ENCODE data around the gene MGARP. TPM values are rescaled to one million over a fixed set of nuclear protein-coding genes. Genes with fewer than 3 reads are reported as not detected.

The MGARP gene
- polyA plus RNA-seq, 4 donors = 0.25 to 0.89 (median 0.35) TPM; not detected in 1

GRCh38 chr4:139245590-139245989 lies 34.4 kb downstream of the MGARP start:
- no peaks in the 10 kb centered on the region for H3K36me3 ChIP-seq (ENCODE audit: control insufficient read depth in 3 of 3, insufficient read depth in 2 of 3, low read depth in 1 of 3, low read length in 3 of 3)
- H3K4me3 ChIP-seq (ENCODE audit: low read depth in 1 of 3, low read length in 3 of 3) = no peak overlapping the region
- FAIRE-seq (no peak), DNase-seq (no peak)
- 80 to 93% (median 87%) methylated on average over 1 of the region's 1 CpG for WGBS, 3 donors
- no peaks in the 10 kb centered on the region for H3K9me3 ChIP-seq (ENCODE audit: control insufficient read depth in 2 of 2, insufficient read depth in 1 of 2, low read depth in 1 of 2, low read length in 1 of 2)
- no peaks in the 10 kb centered on the region for H3K27me3 ChIP-seq (ENCODE audit: control insufficient read depth in 3 of 3, insufficient read depth in 3 of 3, low read length in 3 of 3)
- no peaks in the 10 kb centered on the region for H3K4me1 ChIP-seq (ENCODE audit: control insufficient read depth in 3 of 3, insufficient read depth in 2 of 3, low read depth in 1 of 3, low read length in 2 of 3)
- H3K27ac ChIP-seq (ENCODE audit: low read depth in 1 of 3, low read length in 2 of 3) = no peak overlapping the region

- FAIRE-seq = no peak
- H3K36me3 ChIP-seq (ENCODE audit: control insufficient read depth in 3 of 3, insufficient read depth in 2 of 3, low read depth in 1 of 3, low read length in 3 of 3) = no peaks in the 10 kb centered on the region
- WGBS, 3 donors = 88 to 91% (median 91%) methylated on average over 12 of the region's 12 CpGs
Measured at GRCh38 chr4:139243448-139244365, 36.3 kb downstream of the MGARP start.

GRCh38 chr4:139242511-139243051 lies 37.4 kb downstream of the MGARP start:
- Histone ChIP-seq H3K27me3 (ENCODE audit: control insufficient read depth in 3 of 3, insufficient read depth in 3 of 3, low read length in 3 of 3) (no peaks in the 10 kb centered on the region), H3K4me1 (ENCODE audit: control insufficient read depth in 3 of 3, insufficient read depth in 2 of 3, low read depth in 1 of 3, low read length in 2 of 3) (no peaks in the 10 kb centered on the region), H3K27ac (ENCODE audit: low read depth in 1 of 3, low read length in 2 of 3) (no peak overlapping the region), H3K9me3 (ENCODE audit: control insufficient read depth in 2 of 2, insufficient read depth in 1 of 2, low read depth in 1 of 2, low read length in 1 of 2) (no peaks in the 10 kb centered on the region), H3K36me3 (ENCODE audit: control insufficient read depth in 3 of 3, insufficient read depth in 2 of 3, low read depth in 1 of 3, low read length in 3 of 3) (no peaks in the 10 kb centered on the region), H3K4me3 (ENCODE audit: low read depth in 1 of 3, low read length in 3 of 3) (no peak overlapping the region)
- DNase-seq (no peak), FAIRE-seq (no peak)
- WGBS, 3 donors = 66 to 83% (median 75%) methylated on average over 2 of the region's 2 CpGs

More at GRCh38 chr4:139243448-139244365, 36.3 kb downstream of the MGARP start:
- H3K27me3 ChIP-seq (ENCODE audit: control insufficient read depth in 3 of 3, insufficient read depth in 3 of 3, low read length in 3 of 3) = no peaks in the 10 kb centered on the region
- DNase-seq = no peak
- H3K4me1 ChIP-seq (ENCODE audit: control insufficient read depth in 3 of 3, insufficient read depth in 2 of 3, low read depth in 1 of 3, low read length in 2 of 3) = no peaks in the 10 kb centered on the region
- H3K4me3 ChIP-seq (ENCODE audit: low read depth in 1 of 3, low read length in 3 of 3) = no peak overlapping the region
- no peak overlapping the region for H3K27ac ChIP-seq (ENCODE audit: low read depth in 1 of 3, low read length in 2 of 3)
- H3K9me3 ChIP-seq (ENCODE audit: control insufficient read depth in 2 of 2, insufficient read depth in 1 of 2, low read depth in 1 of 2, low read length in 1 of 2) = no peaks in the 10 kb centered on the region

- H3K4me1 ChIP-seq (ENCODE audit: control insufficient read depth in 3 of 3, insufficient read depth in 2 of 3, low read depth in 1 of 3, low read length in 2 of 3) = no peaks in the 10 kb centered on the region
- no peaks in the 10 kb centered on the region for H3K27me3 ChIP-seq (ENCODE audit: control insufficient read depth in 3 of 3, insufficient read depth in 3 of 3, low read length in 3 of 3)
- 93 to 97% (median 97%) methylated on average over 12 of the region's 12 CpGs for WGBS, 3 donors
- no peaks in the 10 kb centered on the region for H3K9me3 ChIP-seq (ENCODE audit: control insufficient read depth in 2 of 2, insufficient read depth in 1 of 2, low read depth in 1 of 2, low read length in 1 of 2)
- no peaks in the 10 kb centered on the region for H3K36me3 ChIP-seq (ENCODE audit: control insufficient read depth in 3 of 3, insufficient read depth in 2 of 3, low read depth in 1 of 3, low read length in 3 of 3)
- H3K4me3 ChIP-seq (ENCODE audit: low read depth in 1 of 3, low read length in 3 of 3) = no peak overlapping the region
- no peak for DNase-seq
- FAIRE-seq = no peak
- no peak overlapping the region for H3K27ac ChIP-seq (ENCODE audit: low read depth in 1 of 3, low read length in 2 of 3)
Measured at GRCh38 chr4:139241784-139242151, 38.3 kb downstream of the MGARP start.

GRCh38 chr4:139241086-139241783 lies 38.8 kb downstream of the MGARP start:
- no peaks in the 10 kb centered on the region for H3K9me3 ChIP-seq (ENCODE audit: control insufficient read depth in 2 of 2, insufficient read depth in 1 of 2, low read depth in 1 of 2, low read length in 1 of 2)
- FAIRE-seq (no peak), DNase-seq (peak in 1 of 2 donors; percentile 11)
- H3K4me3 ChIP-seq (ENCODE audit: low read depth in 1 of 3, low read length in 3 of 3) = no peak overlapping the region
- H3K4me1 ChIP-seq (ENCODE audit: control insufficient read depth in 3 of 3, insufficient read depth in 2 of 3, low read depth in 1 of 3, low read length in 2 of 3) = no peaks in the 10 kb centered on the region
- H3K27me3 ChIP-seq (ENCODE audit: control insufficient read depth in 3 of 3, insufficient read depth in 3 of 3, low read length in 3 of 3) = no peaks in the 10 kb centered on the region
- H3K36me3 ChIP-seq (ENCODE audit: control insufficient read depth in 3 of 3, insufficient read depth in 2 of 3, low read depth in 1 of 3, low read length in 3 of 3) = no peaks in the 10 kb centered on the region
- WGBS, 3 donors = 79 to 82% (median 82%) methylated on average over 10 to 11 of the region's 11 CpGs
- H3K27ac ChIP-seq (ENCODE audit: low read depth in 1 of 3, low read length in 2 of 3) = no peak overlapping the region

GRCh38 chr4:139239127-139239772 lies 40.8 kb downstream of the MGARP start:
- FAIRE-seq (no peak), DNase-seq (no peak)
- WGBS, 3 donors = 82 to 89% (median 83%) methylated on average over 7 of the region's 7 CpGs
- H3K36me3 ChIP-seq (ENCODE audit: control insufficient read depth in 3 of 3, insufficient read depth in 2 of 3, low read depth in 1 of 3, low read length in 3 of 3) = no peaks in the 10 kb centered on the region
- no peak overlapping the region for H3K4me3 ChIP-seq (ENCODE audit: low read depth in 1 of 3, low read length in 3 of 3)
- H3K9me3 ChIP-seq (ENCODE audit: control insufficient read depth in 2 of 2, insufficient read depth in 1 of 2, low read depth in 1 of 2, low read length in 1 of 2) = no peaks in the 10 kb centered on the region
- H3K27me3 ChIP-seq (ENCODE audit: control insufficient read depth in 3 of 3, insufficient read depth in 3 of 3, low read length in 3 of 3) = no peaks in the 10 kb centered on the region
- no peaks in the 10 kb centered on the region for H3K4me1 ChIP-seq (ENCODE audit: control insufficient read depth in 3 of 3, insufficient read depth in 2 of 3, low read depth in 1 of 3, low read length in 2 of 3)
- no peak overlapping the region for H3K27ac ChIP-seq (ENCODE audit: low read depth in 1 of 3, low read length in 2 of 3)

- WGBS, 3 donors = 81 to 88% (median 84%) methylated on average over 3 of the region's 3 CpGs
- Histone ChIP-seq H3K4me3 (ENCODE audit: low read depth in 1 of 3, low read length in 3 of 3) (no peak overlapping the region), H3K4me1 (ENCODE audit: control insufficient read depth in 3 of 3, insufficient read depth in 2 of 3, low read depth in 1 of 3, low read length in 2 of 3) (no peaks in the 10 kb centered on the region), H3K9me3 (ENCODE audit: control insufficient read depth in 2 of 2, insufficient read depth in 1 of 2, low read depth in 1 of 2, low read length in 1 of 2) (no peaks in the 10 kb centered on the region), H3K27ac (ENCODE audit: low read depth in 1 of 3, low read length in 2 of 3) (no peak overlapping the region), H3K36me3 (ENCODE audit: control insufficient read depth in 3 of 3, insufficient read depth in 2 of 3, low read depth in 1 of 3, low read length in 3 of 3) (no peaks in the 10 kb centered on the region), H3K27me3 (ENCODE audit: control insufficient read depth in 3 of 3, insufficient read depth in 3 of 3, low read length in 3 of 3) (no peaks in the 10 kb centered on the region)
- FAIRE-seq (no peak), DNase-seq (no peak)
Measured at GRCh38 chr4:139234253-139234652, 45.8 kb downstream of the MGARP start.

GRCh38 chr4:139229534-139230039 lies 50.4 kb downstream of the MGARP start:
- Histone ChIP-seq H3K27me3 (ENCODE audit: control insufficient read depth in 3 of 3, insufficient read depth in 3 of 3, low read length in 3 of 3) (no peaks in the 10 kb centered on the region), H3K9me3 (ENCODE audit: control insufficient read depth in 2 of 2, insufficient read depth in 1 of 2, low read depth in 1 of 2, low read length in 1 of 2) (no peaks in the 10 kb centered on the region), H3K4me1 (ENCODE audit: control insufficient read depth in 3 of 3, insufficient read depth in 2 of 3, low read depth in 1 of 3, low read length in 2 of 3) (no peaks in the 10 kb centered on the region), H3K36me3 (ENCODE audit: control insufficient read depth in 3 of 3, insufficient read depth in 2 of 3, low read depth in 1 of 3, low read length in 3 of 3) (no peaks in the 10 kb centered on the region), H3K27ac (ENCODE audit: low read depth in 1 of 3, low read length in 2 of 3) (no peak overlapping the region), H3K4me3 (ENCODE audit: low read depth in 1 of 3, low read length in 3 of 3) (no peak overlapping the region)
- FAIRE-seq (peak; percentile 82), DNase-seq (peak; percentile 56 to 63)
- WGBS, 3 donors = 32 to 33% (median 33%) methylated on average over 3 of the region's 3 CpGs
